GM06990 (cell line): Measurements from ENCODE around the gene ZBTB47.

ENCODE experiments used
- DNase-seq: peaks from one replicate; pipeline ENCODE4 v3.0.0-alpha.2; 2011; ENCODE audit not compliant: insufficient read length; ENCODE audit errors: extremely low read depth
- H3K27me3 ChIP-seq: replicated peaks from 2 replicates; pipeline ENCODE4 v1.6.0; 2011; ENCODE audit warnings: low read length; ENCODE audit not compliant: control insufficient read depth, insufficient read depth
- H3K36me3 ChIP-seq: 2 replicates; pipeline ENCODE4 v1.5.1; 2011; ENCODE audit warnings: low read length; ENCODE audit not compliant: control insufficient read depth, insufficient read depth
- H3K4me3 ChIP-seq: replicated peaks from 2 replicates; pipeline ENCODE4 v1.5.1; 2011; ENCODE audit warnings: low read depth, mild to moderate bottlenecking, control low read depth, low read length
- TF ChIP-seq, protein P1 (sequence below): IDR thresholded peaks from 2 replicates; pipeline ENCODE4 v1.5.1; 2011; ENCODE audit warnings: low read length, control low read depth, mild to moderate bottlenecking, inconsistent platforms; ENCODE audit not compliant: insufficient read depth, poor library complexity, severe bottlenecking

ZBTB47 gene

DNA sequence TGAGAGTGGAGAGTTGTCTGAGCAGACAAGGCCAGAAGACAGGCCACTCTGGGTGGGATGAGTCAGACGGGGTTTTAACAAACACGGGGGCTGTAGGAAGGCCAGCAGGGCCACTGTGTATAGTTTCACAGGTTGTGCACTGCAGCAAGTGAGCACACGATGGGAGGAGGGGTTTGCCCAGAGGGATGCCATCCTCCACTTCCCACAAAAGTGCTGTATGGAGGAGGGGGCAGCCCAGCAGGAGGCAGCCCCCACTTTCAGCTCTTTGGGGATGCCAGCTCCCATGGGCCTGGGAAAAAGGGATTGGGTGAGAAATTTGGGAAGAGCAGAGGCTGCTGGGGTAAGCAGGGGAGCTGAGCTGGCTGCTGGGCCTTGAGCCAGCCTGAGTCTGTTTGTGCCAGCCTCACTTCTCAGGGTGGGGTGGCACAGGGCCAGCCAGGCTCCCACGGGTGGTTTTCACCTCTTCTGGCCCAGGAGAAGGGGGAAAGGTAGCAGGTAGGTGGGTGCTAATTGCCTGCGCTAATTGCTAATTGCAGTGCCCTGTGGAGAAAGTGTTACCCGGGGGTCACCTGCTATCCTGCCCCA lies 6.7 kb downstream of the ZBTB47 start:
- Histone ChIP-seq H3K4me3 (no peak overlapping the region), H3K36me3 (no peaks in the 10 kb centered on the region), H3K27me3 (no peaks in the 10 kb centered on the region)
- TF ChIP-seq, protein P1, sequence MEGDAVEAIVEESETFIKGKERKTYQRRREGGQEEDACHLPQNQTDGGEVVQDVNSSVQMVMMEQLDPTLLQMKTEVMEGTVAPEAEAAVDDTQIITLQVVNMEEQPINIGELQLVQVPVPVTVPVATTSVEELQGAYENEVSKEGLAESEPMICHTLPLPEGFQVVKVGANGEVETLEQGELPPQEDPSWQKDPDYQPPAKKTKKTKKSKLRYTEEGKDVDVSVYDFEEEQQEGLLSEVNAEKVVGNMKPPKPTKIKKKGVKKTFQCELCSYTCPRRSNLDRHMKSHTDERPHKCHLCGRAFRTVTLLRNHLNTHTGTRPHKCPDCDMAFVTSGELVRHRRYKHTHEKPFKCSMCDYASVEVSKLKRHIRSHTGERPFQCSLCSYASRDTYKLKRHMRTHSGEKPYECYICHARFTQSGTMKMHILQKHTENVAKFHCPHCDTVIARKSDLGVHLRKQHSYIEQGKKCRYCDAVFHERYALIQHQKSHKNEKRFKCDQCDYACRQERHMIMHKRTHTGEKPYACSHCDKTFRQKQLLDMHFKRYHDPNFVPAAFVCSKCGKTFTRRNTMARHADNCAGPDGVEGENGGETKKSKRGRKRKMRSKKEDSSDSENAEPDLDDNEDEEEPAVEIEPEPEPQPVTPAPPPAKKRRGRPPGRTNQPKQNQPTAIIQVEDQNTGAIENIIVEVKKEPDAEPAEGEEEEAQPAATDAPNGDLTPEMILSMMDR = no peak
- no peak for DNase-seq

DNA sequence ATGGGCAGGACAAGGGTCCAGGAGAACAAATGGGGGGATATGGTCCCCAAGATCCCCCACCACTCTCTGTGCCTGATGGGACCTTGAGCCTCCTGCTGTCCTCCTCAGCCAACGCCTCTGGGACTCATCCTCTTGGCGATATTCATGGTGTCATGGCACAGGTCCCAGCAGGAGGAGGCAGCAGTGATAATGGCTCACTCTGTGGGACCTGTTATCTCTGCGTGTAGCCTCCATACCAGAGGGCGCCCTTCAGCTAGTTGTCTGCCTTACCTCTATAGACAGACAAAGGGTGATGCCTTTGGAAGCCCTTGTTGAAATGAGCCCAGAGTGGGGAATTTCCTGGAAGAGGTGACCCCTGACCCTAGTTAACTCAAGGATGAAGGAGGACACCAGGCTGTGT lies 7.4 kb downstream of the ZBTB47 start:
- no peaks in the 10 kb centered on the region for H3K27me3 ChIP-seq
- H3K36me3 ChIP-seq = no peaks in the 10 kb centered on the region
- DNase-seq = no peak
- TF ChIP-seq, protein P1 = peak; percentile 35
- no peak overlapping the region for H3K4me3 ChIP-seq

DNA sequence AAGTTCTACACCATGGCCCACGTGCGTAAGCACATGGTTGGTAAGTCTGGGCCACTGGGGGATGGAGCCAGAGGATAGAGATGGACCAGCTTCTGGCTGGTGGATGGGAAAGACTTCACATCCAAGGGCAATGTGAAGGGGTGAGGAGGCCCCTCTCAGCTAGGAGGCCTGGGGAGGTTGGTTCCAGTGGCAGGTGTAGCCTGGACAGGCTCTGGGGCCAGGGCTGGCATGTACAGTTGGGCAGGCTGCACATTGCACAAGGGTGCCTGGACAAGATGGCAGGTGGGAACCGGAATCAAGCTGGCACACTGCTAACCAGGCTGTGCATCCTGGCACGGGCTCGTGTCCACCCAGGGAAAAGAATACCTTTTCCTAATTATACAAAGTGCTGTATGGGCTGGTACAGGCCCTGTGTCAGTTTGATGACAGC lies 8.1 kb downstream of the ZBTB47 start:
- Histone ChIP-seq H3K4me3 (no peak overlapping the region), H3K27me3 (no peaks in the 10 kb centered on the region), H3K36me3 (no peaks in the 10 kb centered on the region)
- TF ChIP-seq, protein P1 = no peak
- DNase-seq = no peak

DNA sequence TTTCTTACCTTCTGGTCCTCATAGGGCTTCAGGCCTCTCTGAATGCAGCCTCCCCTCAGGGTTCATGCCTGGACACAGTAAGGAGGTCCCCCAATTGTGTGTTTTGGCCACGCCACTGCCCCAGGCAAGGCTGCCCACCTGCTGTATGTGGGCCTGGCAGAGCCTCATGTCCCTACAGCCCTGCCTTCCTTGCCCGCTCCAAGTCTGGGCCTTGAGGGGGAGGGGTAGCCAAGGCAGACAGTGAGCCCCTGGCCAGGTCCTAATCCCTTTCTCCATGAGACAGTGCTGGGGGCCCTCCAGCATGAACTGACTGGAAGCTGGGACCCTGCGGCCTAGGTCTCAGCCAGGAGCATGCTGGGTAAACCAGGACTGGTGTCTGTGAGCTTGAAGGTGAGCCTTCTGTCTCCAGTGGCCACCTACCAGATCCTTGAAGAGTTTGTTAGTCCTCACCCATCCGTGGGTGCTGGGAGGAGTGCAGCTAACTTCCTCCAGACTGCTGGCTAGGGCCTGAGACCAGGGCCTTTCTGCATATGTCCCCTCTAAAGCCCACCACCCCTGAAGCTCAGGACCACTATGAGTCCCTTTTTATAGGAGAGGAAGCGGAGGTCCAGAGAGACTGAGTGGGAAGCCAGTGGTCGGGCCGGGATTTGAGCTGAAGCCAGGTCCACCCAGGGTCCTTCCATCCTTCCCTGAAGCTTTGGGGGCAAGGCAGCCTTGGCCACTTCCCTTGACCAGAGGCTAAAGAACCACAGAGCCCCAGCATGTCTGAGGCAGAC lies 8.7 kb downstream of the ZBTB47 start:
- TF ChIP-seq, protein P1 = no peak
- no peaks in the 10 kb centered on the region for H3K27me3 ChIP-seq
- no peak for DNase-seq
- no peak overlapping the region for H3K4me3 ChIP-seq
- H3K36me3 ChIP-seq = no peaks in the 10 kb centered on the region

DNA sequence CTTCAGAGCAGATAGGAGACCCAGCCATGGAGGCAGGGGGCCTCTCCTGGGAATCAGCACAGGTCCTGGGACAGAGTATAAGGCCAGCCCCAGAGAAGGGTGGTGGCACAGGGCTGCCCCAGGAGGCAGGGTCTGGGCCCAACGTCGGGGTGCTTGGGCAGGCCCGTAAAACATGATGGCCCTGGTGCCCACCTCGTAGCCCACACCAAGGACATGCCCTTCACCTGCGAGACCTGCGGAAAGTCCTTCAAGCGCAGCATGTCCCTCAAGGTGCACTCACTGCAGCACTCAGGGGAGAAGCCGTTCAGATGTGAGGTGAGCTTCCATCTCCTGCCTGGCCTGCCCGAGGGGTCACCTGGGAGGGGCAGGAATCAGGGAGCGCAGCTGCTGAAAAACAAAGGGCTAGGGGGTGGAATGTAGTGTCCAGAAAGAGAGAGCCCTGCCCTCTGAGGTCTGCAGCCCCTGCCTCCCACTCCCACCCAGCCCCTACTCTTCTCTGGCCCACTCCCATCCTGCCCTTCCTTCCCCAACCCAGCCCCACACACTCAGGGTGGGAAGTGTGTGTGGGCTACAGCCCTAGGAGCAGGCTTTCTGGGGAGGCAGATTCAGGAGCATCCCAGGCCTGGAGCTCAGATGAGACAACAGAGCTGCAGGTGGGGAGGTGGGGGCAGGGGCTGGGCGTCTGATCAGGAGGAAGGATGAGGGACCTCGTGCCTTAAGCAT lies 9.5 kb downstream of the ZBTB47 start:
- TF ChIP-seq, protein P1 = no peak
- no peaks in the 10 kb centered on the region for H3K36me3 ChIP-seq
- DNase-seq = no peak
- H3K27me3 ChIP-seq = no peaks in the 10 kb centered on the region
- H3K4me3 ChIP-seq = no peak overlapping the region
